ENCODE measurements around the gene RNF10.
"Not testable (repeated sequence)": the region's sequence is repeated elsewhere in the genome, so short reads cannot be mapped to it uniquely, and the experiment has no call there.

RNF10 gene

DNA sequence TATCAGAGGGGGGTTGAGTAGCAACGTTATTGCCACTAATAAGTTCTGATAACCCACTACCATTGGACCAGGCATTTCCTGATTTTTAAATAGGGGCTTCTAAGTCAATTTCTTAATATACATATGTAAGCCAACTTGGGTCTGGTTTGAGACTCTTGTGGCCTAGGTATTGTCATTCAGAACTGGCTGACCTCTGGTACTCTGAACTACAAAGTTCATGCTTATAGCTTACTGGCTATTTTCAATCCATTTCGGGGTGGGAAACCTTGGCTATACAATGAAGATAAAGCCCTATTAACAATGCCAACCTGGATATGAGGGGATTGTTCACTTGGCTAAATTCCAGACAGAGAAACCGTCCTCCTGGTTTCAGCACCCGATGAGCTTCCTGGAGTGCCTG is 29.6 kb upstream of the RNF10 start:
- DNase-seq (ENCODE audit: low read depth), result no peak
- no peak overlapping the region for H3K4me3 ChIP-seq (replicated peaks; ENCODE audit: low read depth, low read length)
- TF ChIP-seq, protein P1, sequence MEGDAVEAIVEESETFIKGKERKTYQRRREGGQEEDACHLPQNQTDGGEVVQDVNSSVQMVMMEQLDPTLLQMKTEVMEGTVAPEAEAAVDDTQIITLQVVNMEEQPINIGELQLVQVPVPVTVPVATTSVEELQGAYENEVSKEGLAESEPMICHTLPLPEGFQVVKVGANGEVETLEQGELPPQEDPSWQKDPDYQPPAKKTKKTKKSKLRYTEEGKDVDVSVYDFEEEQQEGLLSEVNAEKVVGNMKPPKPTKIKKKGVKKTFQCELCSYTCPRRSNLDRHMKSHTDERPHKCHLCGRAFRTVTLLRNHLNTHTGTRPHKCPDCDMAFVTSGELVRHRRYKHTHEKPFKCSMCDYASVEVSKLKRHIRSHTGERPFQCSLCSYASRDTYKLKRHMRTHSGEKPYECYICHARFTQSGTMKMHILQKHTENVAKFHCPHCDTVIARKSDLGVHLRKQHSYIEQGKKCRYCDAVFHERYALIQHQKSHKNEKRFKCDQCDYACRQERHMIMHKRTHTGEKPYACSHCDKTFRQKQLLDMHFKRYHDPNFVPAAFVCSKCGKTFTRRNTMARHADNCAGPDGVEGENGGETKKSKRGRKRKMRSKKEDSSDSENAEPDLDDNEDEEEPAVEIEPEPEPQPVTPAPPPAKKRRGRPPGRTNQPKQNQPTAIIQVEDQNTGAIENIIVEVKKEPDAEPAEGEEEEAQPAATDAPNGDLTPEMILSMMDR (IDR thresholded peaks at IDR 0.05; ENCODE audit: low read length, missing control alignments), result no peak

DNA sequence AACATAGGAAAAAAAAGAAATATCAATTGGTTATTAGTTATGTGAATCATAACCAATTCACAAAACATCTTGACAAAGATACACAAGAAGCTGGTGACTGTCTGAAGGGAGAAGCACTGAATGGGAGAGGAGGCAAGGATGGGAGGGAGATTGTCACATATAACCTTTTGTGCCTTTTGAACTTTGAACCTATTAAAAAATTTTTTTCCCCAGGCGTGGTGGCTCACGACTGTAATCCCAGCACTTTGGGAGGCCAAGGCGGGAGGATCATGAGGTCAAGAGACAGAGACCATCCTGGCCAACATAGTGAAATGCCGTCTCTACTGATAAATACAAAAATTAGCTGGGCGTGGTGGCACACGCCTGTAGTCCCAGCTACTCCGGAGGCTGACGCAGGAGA is 25.6 kb upstream of the RNF10 start:
- TF ChIP-seq, protein P1 (IDR thresholded peaks at IDR 0.05; ENCODE audit: low read length, missing control alignments), result no peak
- H3K4me3 ChIP-seq (replicated peaks; ENCODE audit: low read depth, low read length), result no peak overlapping the region
- DNase-seq (ENCODE audit: low read depth), result no peak

DNA sequence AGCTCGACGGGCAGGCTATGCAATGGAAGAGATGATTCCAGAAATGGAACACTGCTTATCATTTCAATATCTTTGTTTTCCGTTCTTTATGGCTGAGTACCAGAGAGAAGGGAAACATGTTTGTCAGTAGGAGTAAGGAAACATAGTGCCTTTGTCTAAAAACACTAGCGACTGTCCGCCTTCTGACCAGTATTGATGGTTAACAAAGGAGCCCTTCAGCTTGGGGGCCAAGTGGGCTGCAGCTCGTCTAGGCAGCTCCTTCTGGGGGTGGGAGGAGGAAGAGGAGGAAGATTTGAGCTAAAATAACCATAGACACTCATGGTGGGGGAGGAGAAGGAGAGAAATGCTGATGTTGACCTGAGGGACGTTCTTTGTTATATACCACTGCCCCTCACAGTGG is 20.2 kb upstream of the RNF10 start:
- DNase-seq (ENCODE audit: low read depth), result no peak

DNA sequence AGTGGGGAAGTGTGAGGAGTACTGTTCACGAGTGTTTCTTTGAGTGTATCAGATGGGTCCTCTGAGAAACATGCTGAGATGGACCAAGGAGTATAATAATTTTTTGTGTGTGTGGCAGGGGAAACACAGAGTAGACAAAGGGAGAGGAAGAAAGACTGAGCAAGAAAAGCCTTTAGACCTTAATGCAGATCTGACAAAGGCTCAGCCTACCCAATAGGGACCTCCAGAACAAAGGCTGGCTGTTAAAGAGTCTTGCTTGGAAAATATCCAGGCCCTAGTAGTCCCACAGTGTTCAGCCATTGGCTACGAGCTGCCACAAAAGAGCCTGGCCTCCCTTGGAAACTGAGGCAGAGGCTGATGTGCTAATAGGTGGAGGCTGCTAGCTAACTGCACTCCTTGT is 18.7 kb upstream of the RNF10 start:
- TF ChIP-seq, protein P1 (IDR thresholded peaks at IDR 0.05; ENCODE audit: low read length, missing control alignments), result no peak
- no peak for DNase-seq (ENCODE audit: low read depth)
- H3K4me3 ChIP-seq (replicated peaks; ENCODE audit: low read depth, low read length), result no peak overlapping the region

More for the DNA sequence above, 20.2 kb upstream of the RNF10 start:
- TF ChIP-seq, protein P1 (IDR thresholded peaks at IDR 0.05; ENCODE audit: low read length, missing control alignments), result no peak
- H3K4me3 ChIP-seq (replicated peaks; ENCODE audit: low read depth, low read length), result no peak overlapping the region

DNA sequence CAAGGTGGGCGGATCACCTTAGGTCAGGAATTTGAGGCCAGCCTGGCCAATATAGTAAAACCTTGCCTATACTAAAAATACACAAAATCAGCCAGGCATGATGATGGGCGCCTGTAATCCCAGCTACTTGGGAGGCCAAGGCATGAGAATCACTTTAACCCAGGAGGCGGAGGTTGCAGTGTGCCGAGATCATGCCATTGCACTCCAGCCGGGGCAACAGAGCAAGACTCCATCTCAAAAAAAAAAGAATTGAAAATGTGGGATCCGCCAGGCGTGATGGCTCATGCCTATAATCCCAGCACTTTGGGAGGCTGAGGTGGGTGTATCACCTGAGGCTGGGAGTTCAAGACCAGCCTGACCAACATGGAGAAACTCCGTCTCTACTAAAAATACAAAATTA is 14.8 kb upstream of the RNF10 start:
- DNase-seq (ENCODE audit: low read depth); H3K4me3 ChIP-seq (replicated peaks; ENCODE audit: low read depth, low read length): not testable (repeated sequence)

DNA sequence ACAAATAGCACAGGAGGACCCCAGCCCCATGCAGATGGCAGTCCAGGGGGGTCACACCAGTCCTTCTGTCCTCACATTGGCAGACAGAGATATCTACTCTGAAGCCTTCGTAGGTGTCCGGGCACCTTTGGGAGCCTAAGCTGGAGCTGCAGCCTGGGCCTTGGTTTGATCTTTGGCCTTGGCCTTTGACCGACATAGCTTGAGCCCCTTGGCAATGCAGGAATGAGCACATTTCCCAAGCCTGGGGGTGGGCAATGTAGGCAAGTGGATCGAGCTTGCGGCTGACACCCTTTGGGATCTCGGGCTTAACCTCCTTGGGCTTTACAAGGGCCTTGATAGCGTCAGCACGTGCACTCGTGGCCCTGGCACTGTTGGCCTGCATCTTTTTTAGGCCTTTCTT is 11.6 kb upstream of the RNF10 start:
- TF ChIP-seq, protein P1 (IDR thresholded peaks at IDR 0.05; ENCODE audit: low read length, missing control alignments), result no peak

DNA sequence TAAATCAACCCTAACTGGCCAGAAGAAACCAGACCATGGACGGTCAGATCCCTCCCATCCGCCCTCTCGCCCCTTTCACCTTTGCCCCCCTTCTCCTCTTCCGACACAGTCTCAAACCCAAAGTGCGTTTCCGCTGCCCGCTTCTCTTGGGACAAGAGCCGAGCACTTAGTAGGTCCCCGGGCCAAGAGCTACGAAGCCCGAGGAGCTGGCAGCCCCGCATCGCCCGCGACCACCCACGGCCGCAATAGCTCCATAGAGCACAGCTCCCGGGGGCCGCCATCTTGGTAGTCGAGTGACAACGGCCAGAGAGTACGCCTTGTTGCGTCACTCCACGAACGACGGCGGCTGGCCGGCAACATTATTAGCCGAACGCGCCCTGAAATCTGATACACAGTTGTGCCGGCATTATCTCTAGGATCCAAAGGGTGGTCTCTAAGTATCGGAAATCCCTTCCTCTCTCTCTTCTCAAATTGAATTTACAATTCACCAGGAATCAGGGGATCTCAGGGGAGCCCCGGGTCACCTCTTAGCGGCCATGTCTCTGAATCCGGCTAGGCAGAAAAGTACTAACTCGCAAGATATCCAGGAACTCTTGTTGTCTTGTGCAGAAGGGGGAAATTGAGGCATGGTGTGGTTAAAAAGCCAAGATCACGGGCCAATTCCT is 5.2 kb upstream of the RNF10 start, which contains the start of gene COQ5:
TSS of gene COQ5 (minus strand) at position 298 of the 665 bp plus-strand sequence. CDS start at position 281, 17 bp downstream.
- TF ChIP-seq, protein P1 (IDR thresholded peaks at IDR 0.05; ENCODE audit: low read length, missing control alignments), result no peak
- H3K4me3 ChIP-seq (replicated peaks; ENCODE audit: low read depth, low read length), result peak within 1 kb of the TSS; percentile 80
- DNase-seq (ENCODE audit: low read depth), result peak; percentile 87

More for the DNA sequence above, 11.6 kb upstream of the RNF10 start:
- H3K4me3 ChIP-seq (replicated peaks; ENCODE audit: low read depth, low read length), result no peak overlapping the region
- DNase-seq (ENCODE audit: low read depth), result no peak
